Type B pancreatic cell (in vitro differentiated cells): ENCODE results near the gene C20orf173. TPM values are rescaled to one million over a fixed set of nuclear protein-coding genes. Genes with fewer than 3 reads are reported as not detected.

ENCODE experiments used
- DNase-seq: peaks from one replicate; pipeline ENCODE4 v3.0.0; 2021; ENCODE audit warnings: mixed read lengths; ENCODE audit not compliant: unreplicated experiment; ENCODE audit errors: extremely low spot score
- H3K27ac Mint-ChIP-seq: 2 replicates; pipeline ENCODE4 v1.8.0; 2021; ENCODE audit warnings: mild to moderate bottlenecking, mixed read lengths
- H3K27me3 Mint-ChIP-seq: 2 replicates; pipeline ENCODE4 v1.8.0; 2021; ENCODE audit warnings: mixed read lengths
- H3K36me3 Mint-ChIP-seq: 2 replicates; pipeline ENCODE4 v1.8.0; 2021; ENCODE audit warnings: mixed read lengths
- H3K4me1 Mint-ChIP-seq: one replicate; pipeline ENCODE4 v1.8.0; 2021; ENCODE audit warnings: mixed read lengths; ENCODE audit not compliant: unreplicated experiment
- H3K4me3 Mint-ChIP-seq: 2 replicates; pipeline ENCODE4 v1.8.0; 2021; ENCODE audit warnings: mild to moderate bottlenecking, mixed read lengths
- H3K9me3 Mint-ChIP-seq: 2 replicates; pipeline ENCODE4 v1.8.0; 2021; ENCODE audit warnings: mixed read lengths
- total RNA-seq: library from RNA; stranded (reverse); gene quantifications from 2 replicates; pipeline ENCODE4 v1.2.1, GENCODE V29; 2021; ENCODE audit warnings: low replicate concordance
- TF ChIP-seq, protein P1 (sequence below): fragments of 200-600 bp; sonication (generic); conservative IDR thresholded peaks from 2 replicates; pipeline ENCODE4 v1.5.0; 2021; ENCODE audit warnings: antibody characterized with exemption, mild to moderate bottlenecking

Gene C20orf173
- total RNA-seq, 1 donor from 2014 or later = not detected

DNA sequence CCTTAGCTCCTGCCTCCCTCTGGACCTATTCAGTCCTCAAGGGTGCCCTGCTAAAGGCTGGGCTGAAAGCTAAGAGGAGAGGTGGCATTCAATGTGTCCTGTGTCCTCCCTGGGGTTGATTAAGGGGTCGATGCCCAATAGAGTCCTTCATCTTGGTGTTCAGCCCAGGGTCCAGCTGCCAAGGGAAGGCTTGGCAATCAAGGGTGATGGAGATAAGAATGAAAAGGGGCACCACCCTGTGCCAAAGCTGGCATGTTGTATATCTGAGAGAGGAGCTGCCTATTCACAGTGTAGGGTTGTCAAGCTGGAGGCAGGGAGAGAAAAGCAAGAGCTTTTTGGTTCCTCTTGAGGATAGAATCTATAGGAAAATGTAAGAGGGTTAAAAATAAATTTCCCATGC is 12.3 kb downstream of the C20orf173 start:
- H3K4me1 Mint-ChIP-seq = no peaks in the 10 kb centered on the region

DNA sequence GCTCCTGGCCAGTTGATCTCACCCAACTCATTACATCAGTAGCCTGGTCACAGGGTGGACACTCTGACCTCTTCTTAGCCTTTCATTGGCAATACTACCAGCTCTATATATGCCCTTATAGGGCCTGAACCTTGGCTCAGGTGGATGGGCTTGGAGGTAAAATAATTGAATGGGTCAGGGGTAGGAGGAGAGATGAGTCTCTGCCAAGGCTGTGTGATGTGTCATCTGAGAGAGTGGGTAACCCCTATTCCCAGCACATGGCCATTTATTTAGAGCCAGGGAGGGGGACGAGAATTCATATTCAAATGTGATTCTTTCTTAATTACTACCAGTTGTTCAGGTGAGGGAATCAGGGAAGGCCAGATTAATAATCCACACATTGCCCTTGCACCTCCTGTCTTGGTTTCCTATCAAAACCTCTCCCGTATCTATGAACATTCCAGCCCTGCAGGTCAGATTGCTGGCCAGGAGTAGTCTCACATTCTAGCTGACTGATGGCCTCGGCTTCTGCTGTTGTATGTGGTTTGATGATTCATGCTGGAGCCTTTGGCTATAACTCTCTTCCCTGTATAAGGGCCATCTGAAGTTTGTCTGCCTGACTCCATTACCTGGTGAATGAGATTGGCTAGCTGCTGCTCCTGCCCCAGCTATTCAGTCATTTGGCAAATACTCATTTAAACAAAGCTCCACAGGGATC is 13.4 kb downstream of the C20orf173 start:
- peaks cover 3% of the 10 kb centered on the region for H3K36me3 Mint-ChIP-seq
- no peaks in the 10 kb centered on the region for H3K9me3 Mint-ChIP-seq
- H3K4me1 Mint-ChIP-seq = no peaks in the 10 kb centered on the region
- TF ChIP-seq, protein P1, sequence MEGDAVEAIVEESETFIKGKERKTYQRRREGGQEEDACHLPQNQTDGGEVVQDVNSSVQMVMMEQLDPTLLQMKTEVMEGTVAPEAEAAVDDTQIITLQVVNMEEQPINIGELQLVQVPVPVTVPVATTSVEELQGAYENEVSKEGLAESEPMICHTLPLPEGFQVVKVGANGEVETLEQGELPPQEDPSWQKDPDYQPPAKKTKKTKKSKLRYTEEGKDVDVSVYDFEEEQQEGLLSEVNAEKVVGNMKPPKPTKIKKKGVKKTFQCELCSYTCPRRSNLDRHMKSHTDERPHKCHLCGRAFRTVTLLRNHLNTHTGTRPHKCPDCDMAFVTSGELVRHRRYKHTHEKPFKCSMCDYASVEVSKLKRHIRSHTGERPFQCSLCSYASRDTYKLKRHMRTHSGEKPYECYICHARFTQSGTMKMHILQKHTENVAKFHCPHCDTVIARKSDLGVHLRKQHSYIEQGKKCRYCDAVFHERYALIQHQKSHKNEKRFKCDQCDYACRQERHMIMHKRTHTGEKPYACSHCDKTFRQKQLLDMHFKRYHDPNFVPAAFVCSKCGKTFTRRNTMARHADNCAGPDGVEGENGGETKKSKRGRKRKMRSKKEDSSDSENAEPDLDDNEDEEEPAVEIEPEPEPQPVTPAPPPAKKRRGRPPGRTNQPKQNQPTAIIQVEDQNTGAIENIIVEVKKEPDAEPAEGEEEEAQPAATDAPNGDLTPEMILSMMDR = no peak
- DNase-seq = no peak
- no peak overlapping the region for H3K4me3 Mint-ChIP-seq
- no peaks in the 10 kb centered on the region for H3K27me3 Mint-ChIP-seq
- H3K27ac Mint-ChIP-seq = no peak overlapping the region

More for the DNA sequence above, 12.3 kb downstream of the C20orf173 start:
- no peaks in the 10 kb centered on the region for H3K36me3 Mint-ChIP-seq
- H3K4me3 Mint-ChIP-seq = no peak overlapping the region
- H3K27me3 Mint-ChIP-seq = no peaks in the 10 kb centered on the region
- H3K9me3 Mint-ChIP-seq = no peaks in the 10 kb centered on the region
- no peak overlapping the region for H3K27ac Mint-ChIP-seq
- DNase-seq = no peak
- TF ChIP-seq, protein P1 = no peak

DNA sequence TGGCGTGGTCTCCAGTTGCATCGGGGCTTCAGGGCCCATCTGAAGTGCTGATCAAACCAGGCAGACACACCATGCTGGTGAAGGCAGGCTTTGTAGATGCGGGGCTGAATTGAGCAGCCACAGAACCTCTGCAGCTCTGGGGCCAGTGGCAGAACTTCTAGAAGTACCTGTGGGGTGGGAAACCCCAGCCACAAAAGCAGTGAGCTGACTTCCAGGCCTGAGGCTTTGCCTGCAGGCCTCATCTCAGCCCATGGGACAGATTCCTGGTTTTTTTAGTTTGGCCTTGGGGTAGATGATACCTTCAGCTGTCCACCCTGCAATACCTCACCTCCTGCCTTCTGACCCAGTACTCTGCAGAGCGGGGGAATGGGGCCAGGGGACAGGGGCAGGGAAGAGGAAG is 14.1 kb downstream of the C20orf173 start:
- Mint-ChIP-seq H3K36me3 (peaks cover 3% of the 10 kb centered on the region), H3K9me3 (no peaks in the 10 kb centered on the region), H3K27me3 (no peaks in the 10 kb centered on the region), H3K4me1 (no peaks in the 10 kb centered on the region), H3K4me3 (no peak overlapping the region), H3K27ac (no peak overlapping the region)
- TF ChIP-seq, protein P1 = no peak
- DNase-seq = no peak

- Mint-ChIP-seq H3K27ac (no peak overlapping the region), H3K4me3 (no peak overlapping the region), H3K36me3 (peaks cover 3% of the 10 kb centered on the region), H3K27me3 (no peaks in the 10 kb centered on the region), H3K9me3 (no peaks in the 10 kb centered on the region), H3K4me1 (no peaks in the 10 kb centered on the region)
- no peak for DNase-seq
- TF ChIP-seq, protein P1 = no peak
Observed at GRCh38 chr20:35514371-35514932, 15.0 kb downstream of the C20orf173 start.

DNA sequence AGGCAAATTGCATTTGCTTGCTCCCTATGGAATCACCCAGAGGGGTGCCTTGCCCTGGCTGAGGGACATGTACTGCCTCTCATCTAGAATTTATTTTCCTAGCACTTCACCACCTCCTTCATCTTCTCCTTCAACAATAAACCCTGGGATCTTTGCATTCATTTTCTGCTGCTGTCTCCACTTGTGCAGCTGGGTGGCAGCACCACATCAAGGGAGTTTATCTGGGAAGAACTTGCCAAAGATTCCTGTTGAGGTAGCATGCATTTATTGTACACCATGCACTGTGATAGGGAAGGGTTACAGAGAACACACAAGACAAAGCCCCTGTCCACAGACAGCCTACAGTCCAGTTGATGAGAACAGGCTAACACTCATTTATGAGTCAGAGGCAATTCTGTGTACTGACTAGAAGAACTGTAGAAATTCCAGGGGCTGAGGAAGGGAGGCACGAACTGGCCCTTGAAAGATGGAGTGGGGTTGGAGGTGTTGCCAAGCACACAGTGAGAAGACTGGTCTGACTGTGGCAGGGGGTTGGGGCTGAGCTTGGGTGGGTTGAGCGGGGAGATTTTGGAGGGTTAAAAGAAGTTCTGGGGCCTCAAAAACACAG is 17.5 kb downstream of the C20orf173 start:
- no peak for DNase-seq
- H3K9me3 Mint-ChIP-seq = no peaks in the 10 kb centered on the region
- no peaks in the 10 kb centered on the region for H3K4me1 Mint-ChIP-seq
- TF ChIP-seq, protein P1 = peak; percentile 73
- H3K27ac Mint-ChIP-seq = no peak overlapping the region
- peaks cover 3% of the 10 kb centered on the region for H3K36me3 Mint-ChIP-seq
- no peaks in the 10 kb centered on the region for H3K27me3 Mint-ChIP-seq
- H3K4me3 Mint-ChIP-seq = no peak overlapping the region
